ENCODE data around the gene EIF2AK2.
"Not testable (repeated sequence)": the region's sequence is repeated elsewhere in the genome, so short reads cannot be mapped to it uniquely, and the experiment has no call there.

Gene EIF2AK2
- long read RNA-seq, full-length matches to known transcripts: 34 of 98 reads
- long read RNA-seq, partial matches to known transcripts: 39 of 98 reads
- long read RNA-seq, other reads (novel, unspliced or antisense): 25 of 98 reads

GRCh38 chr2:37156857-37157714 lies at the start of gene EIF2AK2:
Gene EIF2AK2 (minus strand): TSS chr2:37156980. CDS start chr2:37147806, 9,174 bp downstream.
- TF ChIP-seq CTCF (IDR thresholded peaks at IDR 0.05; ENCODE audit: insufficient read depth, low read length) (no peak), GABPA (IDR thresholded peaks at IDR 0.05; ENCODE audit: low read depth) (no peak), REST (IDR thresholded peaks at IDR 0.05; ENCODE audit: insufficient replicate concordance, low read depth) (no peak), POLR2AphosphoS5 (IDR thresholded peaks at IDR 0.05; ENCODE audit: low read depth) (peak; percentile 73), SPI1 (IDR thresholded peaks at IDR 0.05; ENCODE audit: borderline replicate concordance, low read depth) (no peak)
- Histone ChIP-seq H3K27me3 (ENCODE audit: insufficient read depth, poor library complexity, severe bottlenecking) (no peaks in the 10 kb centered on the region), H3K4me3 (replicated peaks; ENCODE audit: insufficient read depth, low read length) (peak within 1 kb of the TSS; percentile 65), H3K27ac (replicated peaks) (peak within 1 kb of the TSS; percentile 79)
- peak; percentile 41 to 84 for DNase-seq (ENCODE audit: low read depth in 1 of 2, low spot score in 1 of 2)

- no peak for DNase-seq (ENCODE audit: low read depth in 1 of 2, low spot score in 1 of 2)
- no peak overlapping the region for H3K27ac ChIP-seq (replicated peaks)
- TF ChIP-seq SPI1 (IDR thresholded peaks at IDR 0.05; ENCODE audit: borderline replicate concordance, low read depth): no peak
- no peak for TF ChIP-seq REST (IDR thresholded peaks at IDR 0.05; ENCODE audit: insufficient replicate concordance, low read depth)
- TF ChIP-seq POLR2AphosphoS5 (IDR thresholded peaks at IDR 0.05; ENCODE audit: low read depth): peak; percentile 28; the same call in 1 of the 2 replicates
- no peak for TF ChIP-seq CTCF (IDR thresholded peaks at IDR 0.05; ENCODE audit: insufficient read depth, low read length)
- no peak overlapping the region for H3K4me3 ChIP-seq (replicated peaks; ENCODE audit: insufficient read depth, low read length)
- no peaks in the 10 kb centered on the region for H3K27me3 ChIP-seq (ENCODE audit: insufficient read depth, poor library complexity, severe bottlenecking)
These were observed 49.0 kb upstream of the EIF2AK2 start for GRCh38 chr2:37205689-37206341.

GRCh38 chr2:37205071-37205661 lies 48.4 kb upstream of the EIF2AK2 start:
- not testable (repeated sequence) for H3K4me3 ChIP-seq (replicated peaks; ENCODE audit: insufficient read depth, low read length); H3K27me3 ChIP-seq (ENCODE audit: insufficient read depth, poor library complexity, severe bottlenecking); DNase-seq (ENCODE audit: low read depth in 1 of 2, low spot score in 1 of 2); H3K27ac ChIP-seq (replicated peaks)

- Histone ChIP-seq H3K4me3 (replicated peaks; ENCODE audit: insufficient read depth, low read length) (no peak overlapping the region), H3K27me3 (ENCODE audit: insufficient read depth, poor library complexity, severe bottlenecking) (no peaks in the 10 kb centered on the region), H3K27ac (replicated peaks) (no peak overlapping the region)
- no peak for TF ChIP-seq CTCF (IDR thresholded peaks at IDR 0.05; ENCODE audit: insufficient read depth, low read length)
- TF ChIP-seq POLR2AphosphoS5 (IDR thresholded peaks at IDR 0.05; ENCODE audit: low read depth): no peak
- no peak for TF ChIP-seq REST (IDR thresholded peaks at IDR 0.05; ENCODE audit: insufficient replicate concordance, low read depth)
- no peak for TF ChIP-seq SPI1 (IDR thresholded peaks at IDR 0.05; ENCODE audit: borderline replicate concordance, low read depth)
- TF ChIP-seq GABPA (IDR thresholded peaks at IDR 0.05; ENCODE audit: low read depth): no peak
- DNase-seq (ENCODE audit: low read depth in 1 of 2, low spot score in 1 of 2): no peak
These were observed 46.9 kb upstream of the EIF2AK2 start for GRCh38 chr2:37203708-37204107.
